ENCODE measurements around the gene ULK4.
"Not testable (repeated sequence)": the region's sequence is repeated elsewhere in the genome, so short reads cannot be mapped to it uniquely, and the experiment has no call there.

Gene ULK4

DNA sequence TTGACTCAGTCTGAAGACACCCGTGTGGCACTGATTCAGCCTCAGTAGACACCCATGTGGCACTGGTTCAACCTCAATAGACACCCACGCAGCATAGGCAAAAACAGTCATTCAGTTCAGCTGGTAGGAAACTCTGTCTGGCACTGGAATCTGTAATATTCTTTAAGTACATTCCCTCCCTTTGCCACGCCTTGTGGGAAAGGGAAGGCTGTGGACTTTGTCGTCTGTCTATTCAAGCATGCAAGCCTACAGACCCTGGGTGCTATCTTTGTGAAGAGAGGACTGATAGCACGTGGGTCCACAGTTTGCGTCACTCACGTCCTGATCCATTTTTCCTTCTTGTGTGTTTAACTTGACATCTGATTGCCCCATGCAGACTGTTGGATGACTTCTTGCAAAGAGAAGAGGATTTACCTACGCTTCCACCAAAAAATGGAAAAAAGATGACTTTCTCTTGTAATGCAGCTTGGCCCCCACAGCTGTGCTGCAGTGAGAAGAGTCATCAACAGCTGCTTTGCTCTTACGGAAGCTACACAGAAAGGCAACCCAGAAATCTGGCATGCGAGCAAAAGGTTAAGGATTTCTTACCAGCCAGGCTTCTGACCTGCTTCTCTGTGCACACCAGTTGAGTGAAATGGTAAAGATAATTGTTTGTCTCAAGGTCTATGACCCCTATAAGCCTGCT, 278.1 kb downstream of the ULK4 start:
- no peak for DNase-seq

DNA sequence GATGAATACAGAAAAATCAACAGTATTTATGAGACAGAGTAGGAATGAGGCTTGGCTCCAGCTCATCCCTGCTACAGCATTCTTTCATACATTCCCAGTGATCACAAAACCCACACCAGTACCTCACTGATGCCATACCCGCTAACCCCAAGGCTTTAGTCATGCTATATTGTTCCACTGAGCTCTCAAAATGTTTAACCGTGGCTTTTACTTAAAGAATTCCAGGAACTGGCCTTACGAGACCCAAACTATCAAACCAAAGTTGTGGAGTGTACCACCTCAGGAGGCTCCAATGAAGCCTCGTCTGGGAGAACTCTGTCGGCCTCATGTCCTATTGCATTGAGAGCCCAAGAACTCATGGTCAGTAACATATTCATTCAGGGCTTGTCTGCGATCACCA, 278.9 kb downstream of the ULK4 start:
- no peak for DNase-seq

- no peak for DNase-seq
These were observed 279.5 kb downstream of the ULK4 start for GRCh38 chr3:41682382-41682781.

DNA sequence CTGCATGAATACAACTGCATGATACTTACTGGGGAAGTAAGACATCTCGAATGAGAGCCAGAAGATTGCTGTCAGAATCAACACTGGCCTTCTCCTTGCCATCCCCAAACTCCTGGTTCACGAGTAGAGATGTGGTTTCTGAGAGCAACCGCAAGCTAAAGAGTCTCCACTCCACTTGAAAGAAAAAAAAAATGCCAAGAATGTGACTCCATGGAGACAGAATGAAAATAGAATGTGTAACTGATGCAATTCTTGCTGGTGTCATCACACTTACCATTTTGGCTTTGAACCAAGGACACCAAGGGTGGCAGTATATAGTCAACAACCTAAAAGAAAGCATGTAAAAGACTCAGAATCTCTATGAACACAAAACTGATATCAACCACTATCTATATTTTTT, 280.4 kb downstream of the ULK4 start:
- DNase-seq = no peak

DNA sequence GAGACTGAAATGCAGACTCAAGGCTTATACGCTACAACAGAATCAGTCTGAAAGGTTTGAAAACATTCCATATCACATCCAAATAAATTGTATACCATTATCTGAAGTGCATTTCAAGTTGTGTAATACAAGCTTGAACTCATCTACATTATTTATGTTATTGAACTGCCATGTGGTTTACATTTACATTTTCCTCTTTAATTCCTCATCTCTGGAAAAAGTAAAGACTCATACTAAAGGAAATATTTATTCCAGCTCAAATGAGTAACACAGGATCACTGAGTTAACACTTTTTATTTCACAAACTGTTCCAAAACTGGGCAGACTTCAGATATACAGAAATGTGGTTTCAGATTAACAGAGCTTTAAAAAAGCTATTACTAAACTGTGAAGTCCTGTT, 282.5 kb downstream of the ULK4 start:
- DNase-seq = no peak

DNA sequence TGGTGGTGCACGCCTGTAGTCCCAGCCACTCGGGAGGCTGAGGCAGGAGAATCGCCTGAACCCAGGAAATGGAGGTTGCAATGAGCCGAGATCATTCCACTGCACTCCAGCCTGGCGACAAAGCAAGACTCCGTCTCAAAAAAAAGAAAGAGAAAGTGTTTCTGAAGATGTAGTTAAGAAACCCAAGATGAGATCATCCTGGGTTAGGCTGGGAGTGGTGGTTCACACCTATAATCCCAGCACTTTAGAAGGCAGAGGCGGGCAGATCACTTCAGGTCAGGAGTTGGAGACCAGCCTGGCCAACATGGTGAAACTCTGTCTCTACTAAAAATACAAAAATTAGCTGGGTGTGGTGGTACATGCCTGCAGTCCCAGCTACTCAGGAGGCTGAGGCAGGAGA, 286.8 kb downstream of the ULK4 start:
- DNase-seq = not testable (repeated sequence)

DNA sequence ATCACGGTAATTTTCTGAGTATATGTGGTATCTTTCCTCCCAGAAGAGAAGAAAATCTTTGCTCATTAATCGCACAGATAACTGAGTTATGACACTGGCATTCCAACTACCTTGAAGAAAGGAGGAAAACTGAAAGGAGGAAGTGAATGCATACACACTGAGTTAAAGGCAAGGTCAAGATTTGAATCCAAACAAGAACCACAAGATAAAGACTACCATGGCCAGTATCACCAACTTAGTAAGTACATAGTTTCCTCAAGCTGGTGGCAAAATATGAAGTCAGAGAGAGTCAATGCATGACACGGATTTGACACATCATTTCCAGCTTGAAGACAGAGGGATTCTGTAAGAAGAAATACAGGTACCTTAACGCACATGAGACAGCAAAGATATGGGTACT, 287.5 kb downstream of the ULK4 start:
- no peak for DNase-seq

- DNase-seq = no peak
These were observed 288.3 kb downstream of the ULK4 start for GRCh38 chr3:41673650-41674049.

DNA sequence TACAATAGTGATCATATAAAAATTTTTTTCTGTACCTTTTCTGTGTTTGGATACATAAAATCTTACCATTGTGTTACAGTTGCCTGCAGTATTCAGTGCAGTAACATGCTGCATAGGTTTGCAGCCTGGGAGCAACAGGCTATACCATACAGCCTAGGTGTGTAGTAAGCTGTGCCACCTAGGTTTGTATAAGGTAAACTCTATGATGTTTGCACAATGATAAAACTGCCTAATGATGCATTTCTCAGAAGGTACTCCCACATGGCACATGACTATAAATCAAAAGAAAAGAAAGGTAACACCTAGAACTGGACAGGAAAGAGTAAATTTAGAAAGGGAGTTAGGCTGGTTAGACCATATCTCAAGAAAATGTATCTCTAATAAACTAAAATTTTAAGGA, 293.5 kb downstream of the ULK4 start:
- no peak for DNase-seq

GRCh38 chr3:41662288-41662687, 299.6 kb downstream of the ULK4 start:
- DNase-seq = no peak

DNA sequence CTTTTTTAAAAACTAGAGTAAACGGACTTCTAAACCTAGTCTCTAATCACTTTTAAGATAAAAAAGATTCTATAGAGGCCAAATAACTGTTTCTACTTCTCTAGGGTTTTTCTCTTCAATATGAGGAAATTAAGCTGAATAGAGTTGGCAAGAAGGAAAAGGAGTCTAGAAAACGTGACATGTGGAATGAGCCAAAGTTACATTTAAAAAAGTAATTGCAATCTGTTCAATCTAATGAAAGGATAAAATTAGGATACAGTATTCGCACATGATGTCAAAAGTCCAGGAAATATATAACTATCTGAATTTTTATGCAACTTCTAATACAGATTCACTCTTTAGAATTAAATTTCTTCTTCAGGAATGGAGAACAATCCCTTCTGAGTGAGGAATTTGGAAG, 300.1 kb downstream of the ULK4 start:
- DNase-seq = no peak

DNA sequence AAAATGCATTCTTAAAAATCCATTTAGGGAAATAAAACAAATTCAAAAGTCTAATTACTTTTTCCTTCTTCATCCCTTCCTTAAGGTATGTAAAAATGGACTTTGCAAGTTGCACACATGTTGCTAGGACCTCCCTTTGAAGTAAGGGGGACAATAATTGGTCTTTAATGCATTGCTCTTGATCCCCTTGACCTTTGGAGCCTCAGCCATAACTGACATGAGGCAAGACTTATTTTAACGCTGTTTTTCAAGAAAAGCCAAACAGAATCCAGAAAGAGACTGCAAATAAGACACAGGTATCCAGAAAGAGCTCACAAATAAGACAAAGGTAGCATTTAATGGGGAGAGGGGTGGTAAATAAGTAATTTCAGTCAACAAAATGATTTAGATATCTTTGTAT, 301.4 kb downstream of the ULK4 start:
- DNase-seq = no peak

GRCh38 chr3:41653571-41654239, 308.2 kb downstream of the ULK4 start:
- DNase-seq = no peak

DNA sequence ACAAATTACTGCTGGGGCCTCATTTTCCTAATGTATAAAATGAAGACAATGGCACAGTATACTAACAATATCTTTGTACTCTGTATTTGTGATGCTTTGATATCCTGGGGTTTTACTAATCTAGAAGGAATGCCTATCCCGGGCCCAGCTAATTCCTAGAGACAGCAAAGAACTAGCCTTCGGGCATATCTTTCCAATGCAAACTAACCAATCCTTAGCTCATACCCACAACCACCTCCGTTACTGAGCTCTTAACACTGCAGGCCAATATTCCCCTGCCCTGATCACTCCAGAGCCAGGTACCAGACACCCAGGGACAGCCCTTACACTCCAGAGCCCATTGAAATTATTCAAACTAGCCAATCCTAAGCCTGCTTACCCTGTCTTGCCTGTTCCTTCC, 309.0 kb downstream of the ULK4 start:
- DNase-seq = no peak

GRCh38 chr3:41652506-41652905, 309.4 kb downstream of the ULK4 start:
- no peak for DNase-seq

DNA sequence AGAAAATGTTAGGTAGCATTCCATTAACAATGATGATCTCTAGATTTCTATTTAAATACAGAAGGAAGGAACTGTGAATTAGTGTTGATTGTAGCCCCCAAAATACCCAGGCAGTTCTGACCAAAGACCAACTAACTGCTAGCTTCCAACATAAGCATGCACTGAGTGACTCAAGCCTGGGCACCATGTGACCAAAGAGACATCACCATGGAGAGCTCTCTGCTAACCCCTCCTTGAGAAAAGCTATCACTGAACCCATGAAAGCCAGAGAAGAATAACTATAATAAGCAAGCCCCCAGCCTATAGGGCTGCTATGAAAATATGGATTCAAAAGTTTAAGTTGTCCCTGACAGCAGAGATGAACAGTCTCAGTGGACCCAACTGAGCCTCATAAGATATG, 310.2 kb downstream of the ULK4 start:
- DNase-seq = no peak

DNA sequence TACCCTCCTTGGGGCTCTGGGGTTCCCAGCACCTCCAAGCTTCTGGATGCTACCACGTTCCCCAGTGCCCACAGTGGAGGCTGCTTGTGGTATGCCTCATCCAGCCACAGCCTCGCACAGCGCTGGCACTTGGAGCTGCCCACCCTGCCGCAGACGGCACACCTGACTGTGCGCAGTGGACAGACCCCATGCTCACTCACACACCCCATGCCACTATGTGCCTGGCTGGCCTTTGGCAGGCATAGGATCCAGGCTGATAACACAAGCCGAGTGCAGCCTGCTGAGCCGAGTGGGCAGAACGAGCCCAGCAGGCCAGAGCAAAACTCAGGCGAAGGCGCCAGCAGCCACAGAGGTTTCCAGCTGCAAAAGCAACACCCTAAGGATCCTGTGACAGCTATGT, 311.5 kb downstream of the ULK4 start:
- DNase-seq = no peak

DNA sequence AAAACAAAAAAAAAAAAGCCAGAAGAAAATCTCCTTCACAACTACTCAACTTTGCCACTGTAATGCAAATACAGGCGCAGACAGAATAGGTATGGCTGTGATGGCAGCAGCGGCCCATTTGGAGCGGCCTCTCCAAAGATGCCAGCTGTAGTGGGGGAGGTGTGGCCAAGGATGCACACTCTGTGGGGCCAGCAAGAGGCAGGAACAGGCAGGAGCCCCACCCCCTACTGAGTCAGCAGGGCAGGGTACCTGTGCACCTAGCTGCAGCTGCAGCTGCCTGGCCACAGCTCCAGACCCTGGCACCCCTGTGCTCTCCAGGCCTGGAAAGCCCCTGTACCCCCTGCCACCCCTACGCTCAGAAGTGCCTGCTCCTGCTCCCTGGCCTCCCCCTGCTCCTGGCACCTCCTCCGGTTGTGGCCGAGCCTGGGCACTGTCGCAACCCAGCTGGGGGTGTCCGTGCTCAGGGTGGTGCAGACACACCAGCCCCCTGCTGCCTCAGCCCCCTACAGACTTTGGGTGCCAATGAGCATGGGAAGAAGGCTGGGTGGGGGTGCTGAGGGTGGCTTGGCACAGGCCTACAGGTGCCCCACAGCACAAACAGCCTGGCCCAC, 312.7 kb downstream of the ULK4 start:
- DNase-seq = no peak

- not testable (repeated sequence) for DNase-seq
These were observed 314.2 kb downstream of the ULK4 start for GRCh38 chr3:41647730-41648129.

DNA sequence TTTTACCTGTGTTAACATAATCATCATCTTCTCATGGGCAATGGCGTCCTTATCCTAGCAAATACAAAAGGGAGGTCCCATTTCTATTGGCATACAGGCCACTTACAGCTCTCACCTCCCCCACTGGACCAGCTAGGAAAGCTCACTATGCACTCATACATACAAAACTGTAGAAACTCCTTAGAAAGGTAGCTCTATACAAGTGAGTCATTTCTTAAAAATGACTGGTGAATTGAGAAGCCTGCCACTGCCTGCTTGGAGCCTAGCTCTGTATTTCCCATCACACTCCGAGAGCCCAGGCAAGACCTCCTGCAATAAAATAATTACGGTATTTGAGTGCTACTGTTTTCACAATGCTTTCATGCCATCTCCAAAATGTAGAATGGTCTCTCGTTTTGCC, 321.8 kb downstream of the ULK4 start:
- DNase-seq = no peak

GRCh38 chr3:41638381-41638780, 323.5 kb downstream of the ULK4 start:
- DNase-seq = no peak

GRCh38 chr3:41632700-41633099, 329.2 kb downstream of the ULK4 start:
- DNase-seq = no peak

DNA sequence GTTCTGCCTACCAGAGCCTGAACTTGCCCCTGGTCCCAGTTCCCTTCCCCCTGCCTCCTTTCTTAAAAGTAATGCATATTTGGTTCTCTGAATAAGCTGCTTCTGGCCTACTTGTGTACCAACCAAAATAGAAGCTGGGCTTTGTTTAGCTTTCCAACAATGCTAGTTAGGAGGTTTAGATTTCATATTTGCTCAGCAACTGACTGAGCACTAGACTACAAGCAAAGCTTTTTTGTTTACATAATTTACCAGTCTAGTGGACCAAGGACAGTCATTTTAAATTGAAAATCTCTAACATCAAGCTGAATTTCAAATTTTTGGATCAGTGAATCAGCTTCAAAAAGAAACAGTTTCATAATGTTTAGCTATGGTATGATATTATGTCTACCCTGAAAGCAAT, 331.2 kb downstream of the ULK4 start:
- DNase-seq = no peak

- DNase-seq = no peak
These were observed 331.9 kb downstream of the ULK4 start for GRCh38 chr3:41629986-41630385.

GRCh38 chr3:41629072-41629471, 332.8 kb downstream of the ULK4 start:
- no peak for DNase-seq

Measured in activated CD4-positive, alpha-beta T cell treated with anti-CD3 and anti-CD28 coated beads for 1 hour (primary cell).